H1 (cell line): Measurements from ENCODE around the gene C3orf18. TPM values are rescaled to one million over a fixed set of nuclear protein-coding genes. Genes with fewer than 3 reads are reported as not detected.

Experiments used
- CTCF ChIA-PET: fragments of 300-600 bp; sonication (Branson Sonifier 250); formaldehyde crosslinking; loops from one replicate; lab custom pipeline; 2021; ENCODE audit not compliant: partially characterized antibody; lab: Charles Lee
- POLR2A ChIA-PET: fragments of 300-600 bp; sonication (Branson Sonifier 250); formaldehyde crosslinking; loops from one replicate; lab custom pipeline; 2021; ENCODE audit warnings: inconsistent platforms; ENCODE audit not compliant: partially characterized antibody; lab: Charles Lee
- DNase-seq, 2 experiments: peaks; one replicate each; pipeline versions ENCODE4 v3.0.0 to v3.0.0-alpha.2; 2010 to 2022; ENCODE audit warnings: low spot score in 2 of 2, low read depth in 1 of 2, mixed read lengths in 1 of 2
- FAIRE-seq: peaks from 2 replicates; lab custom pipeline; 2011; peaks lifted over from hg19 to GRCh38; lab: Jason Lieb, UNC
- H2AFZ ChIP-seq: 2 replicates; pipeline ENCODE4 v1.8.1; 2012; ENCODE audit warnings: low read length, inconsistent platforms
- H2AK5ac ChIP-seq: 2 replicates; pipeline ENCODE4 v1.6.1; 2013; ENCODE audit warnings: low read depth, low read length
- H2BK120ac ChIP-seq: replicated peaks from 2 replicates; pipeline ENCODE3; 2013; ENCODE audit warnings: low read depth, low read length, inconsistent platforms
- H2BK12ac ChIP-seq: 2 replicates; pipeline ENCODE4 v1.6.1; 2013; ENCODE audit warnings: low read depth, low read length
- H2BK15ac ChIP-seq: 2 replicates; pipeline ENCODE4 v1.6.1; 2013; ENCODE audit warnings: low read length
- H2BK20ac ChIP-seq: 2 replicates; pipeline ENCODE4 v1.6.1; 2013; ENCODE audit warnings: low read length
- H2BK5ac ChIP-seq: 2 replicates; pipeline ENCODE4 v1.6.1; 2013; ENCODE audit warnings: low read depth, low read length
- H3K14ac ChIP-seq: 2 replicates; pipeline ENCODE4 v1.6.1; 2013; ENCODE audit warnings: inconsistent platforms; ENCODE audit not compliant: insufficient read length
- H3K18ac ChIP-seq: 2 replicates; pipeline ENCODE4 v1.6.1; 2013; ENCODE audit warnings: low read length; ENCODE audit errors: extremely low read depth
- H3K23ac ChIP-seq: 2 replicates; pipeline ENCODE4 v1.6.1; 2013; ENCODE audit warnings: inconsistent platforms; ENCODE audit not compliant: insufficient read length
- H3K23me2 ChIP-seq: 2 replicates; pipeline ENCODE4 v1.6.1; 2013; ENCODE audit warnings: low read depth, low read length
- H3K27ac ChIP-seq: 2 replicates; pipeline ENCODE4 v1.6.1; 2011; ENCODE audit warnings: low read depth, low read length, inconsistent platforms
- H3K27me3 ChIP-seq, 4 experiments: replicated peaks in 1 of 4; 1 replicate in 1 of 4; 2 replicates in 3 of 4; pipeline versions ENCODE4 v1.6.1 to v1.8.1; 2011 to 2013; ENCODE audit warnings: low read length in 3 of 4, mild to moderate bottlenecking in 3 of 4, inconsistent platforms in 2 of 4, mixed read lengths in 2 of 4, moderate library complexity in 1 of 4; ENCODE audit not compliant: control insufficient read depth in 3 of 4, insufficient read depth in 3 of 4; ENCODE audit errors: extremely low read depth in 1 of 4
- H3K36me3 ChIP-seq, 4 experiments: 2 replicates each; pipeline versions ENCODE4 v1.6.1 to v1.8.1; 2011 to 2013; ENCODE audit warnings: mild to moderate bottlenecking in 4 of 4, low read length in 3 of 4, moderate library complexity in 2 of 4, control low read depth in 1 of 4, inconsistent platforms in 1 of 4; ENCODE audit not compliant: insufficient read depth in 4 of 4, control insufficient read depth in 2 of 4
- H3K4ac ChIP-seq: replicated peaks from 2 replicates; pipeline ENCODE3; 2013; ENCODE audit warnings: low read length, low read depth, mixed read lengths, inconsistent platforms; ENCODE audit not compliant: insufficient read length
- H3K4me1 ChIP-seq, 4 experiments: replicated peaks in 1 of 4; 1 replicate in 1 of 4; 2 replicates in 3 of 4; pipeline versions ENCODE4 v1.6.1 to v1.8.1; 2011 to 2013; ENCODE audit warnings: low read length in 3 of 4, inconsistent platforms in 2 of 4, mixed read lengths in 1 of 4; ENCODE audit not compliant: insufficient read depth in 4 of 4, control insufficient read depth in 3 of 4
- H3K4me2 ChIP-seq, 2 experiments: 2 replicates each; pipeline versions ENCODE4 v1.6.1 to v1.8.1; 2011 to 2013; ENCODE audit warnings: low read depth in 2 of 2, low read length in 2 of 2, control low read depth in 1 of 2, inconsistent platforms in 1 of 2, mild to moderate bottlenecking in 1 of 2; ENCODE audit not compliant: insufficient read depth in 1 of 2
- H3K4me3 ChIP-seq, 4 experiments: fragments of 200-600, 300-600 bp in 1 of 4; sonication (generic), shearing (Covaris generic), sonication (Bioruptor Twin) in 1 of 4; 2 replicates each; pipeline versions ENCODE4 v1.5.1 to v1.8.1; 2011 to 2016; ENCODE audit warnings: low read length in 4 of 4, low read depth in 3 of 4, control low read depth in 2 of 4, inconsistent platforms in 2 of 4, mild to moderate bottlenecking in 2 of 4, mixed read lengths in 1 of 4, moderate library complexity in 1 of 4; ENCODE audit not compliant: insufficient read depth in 2 of 4; ENCODE audit errors: extremely low read depth in 1 of 4
- H3K56ac ChIP-seq: replicated peaks from 2 replicates; pipeline ENCODE3; 2013; ENCODE audit warnings: low read depth, mild to moderate bottlenecking, mixed read lengths, low read length, inconsistent platforms; ENCODE audit not compliant: insufficient read length
- H3K79me1 ChIP-seq: 2 replicates; pipeline ENCODE4 v1.6.1; 2013; ENCODE audit warnings: low read depth, low read length, control low read depth
- H3K79me2 ChIP-seq, 2 experiments: 2 replicates each; pipeline versions ENCODE4 v1.6.1 to v1.8.1; 2012 to 2013; ENCODE audit warnings: low read length in 2 of 2, mild to moderate bottlenecking in 2 of 2, inconsistent platforms in 1 of 2; ENCODE audit not compliant: insufficient read depth in 2 of 2, control insufficient read depth in 1 of 2
- H3K9ac ChIP-seq, 4 experiments: replicated peaks in 1 of 4; 1 replicate in 1 of 4; 2 replicates in 3 of 4; pipeline versions ENCODE4 v1.6.1 to v1.8.1; 2011 to 2013; ENCODE audit warnings: low read depth in 3 of 4, low read length in 3 of 4, control low read depth in 2 of 4, mild to moderate bottlenecking in 2 of 4, moderate library complexity in 2 of 4, inconsistent platforms in 1 of 4; ENCODE audit errors: extremely low read depth in 1 of 4
- H3K9me3 ChIP-seq, 2 experiments: 2 replicates each; pipeline versions ENCODE4 v1.6.1 to v1.8.1; 2012 to 2013; ENCODE audit warnings: mild to moderate bottlenecking in 2 of 2, moderate library complexity in 2 of 2, control low read depth in 1 of 2, inconsistent platforms in 1 of 2, low read depth in 1 of 2, low read length in 1 of 2, mixed read lengths in 1 of 2; ENCODE audit not compliant: insufficient read depth in 2 of 2
- H4K20me1 ChIP-seq, 2 experiments: replicated peaks in 1 of 2; 2 replicates each; pipeline versions ENCODE3 to v1.8.1; 2011 to 2013; ENCODE audit warnings: inconsistent platforms in 2 of 2, low read length in 2 of 2, mild to moderate bottlenecking in 1 of 2; ENCODE audit not compliant: insufficient read depth in 2 of 2, control insufficient read depth in 1 of 2
- H4K5ac ChIP-seq: 2 replicates; pipeline ENCODE4 v1.6.1; 2013; ENCODE audit warnings: low read length, low read depth, mixed read lengths, inconsistent platforms; ENCODE audit not compliant: insufficient read length
- H4K8ac ChIP-seq: 2 replicates; pipeline ENCODE4 v1.8.0; 2013; ENCODE audit warnings: mild to moderate bottlenecking, moderate library complexity, low read length, inconsistent platforms; ENCODE audit not compliant: insufficient read depth; ENCODE audit errors: extremely low read depth
- H4K91ac ChIP-seq: replicated peaks from 2 replicates; pipeline ENCODE3; 2013; ENCODE audit warnings: low read length, mixed read lengths, inconsistent platforms; ENCODE audit not compliant: insufficient read length
- ASH2L ChIP-seq: fragments of 200-600, 300-600 bp; sonication (generic); IDR thresholded peaks from one replicate; pipeline ENCODE4 v1.7.1; 2017; ENCODE audit warnings: low read length
- BACH1 ChIP-seq: IDR thresholded peaks from 2 replicates; pipeline ENCODE4 v1.6.1; 2012; ENCODE audit warnings: low read length, improper control_type of control experiment
- EZH2 ChIP-seq: fragments of 200-600 bp; sonication (generic); IDR thresholded peaks from 2 replicates; pipeline ENCODE4 v1.7.1; 2012; ENCODE audit warnings: low read depth, mild to moderate bottlenecking, moderate library complexity, low read length, inconsistent platforms; ENCODE audit not compliant: severe bottlenecking
- KDM5A ChIP-seq: fragments of 200-600 bp; IDR thresholded peaks from 2 replicates; pipeline ENCODE4 v1.7.1; 2012; ENCODE audit warnings: mild to moderate bottlenecking, low read length, inconsistent platforms, mixed read lengths
- POU5F1 ChIP-seq: IDR thresholded peaks from 2 replicates; pipeline ENCODE4 v1.6.1; 2011; ENCODE audit warnings: low read depth, mild to moderate bottlenecking, low read length, moderate library complexity
- RAD21 ChIP-seq, 2 experiments: IDR thresholded peaks in 1 of 2; conservative IDR thresholded peaks in 1 of 2; 2 replicates each; pipeline ENCODE4 v1.6.1; 2011; ENCODE audit warnings: low read depth in 2 of 2, low read length in 2 of 2, improper control_type of control experiment in 1 of 2, inconsistent platforms in 1 of 2, mild to moderate bottlenecking in 1 of 2, moderate library complexity in 1 of 2
- SIX5 ChIP-seq: IDR thresholded peaks from 2 replicates; pipeline ENCODE4 v1.6.1; 2011; ENCODE audit warnings: mild to moderate bottlenecking, low read depth, low read length
- TAF7 ChIP-seq: optimal IDR thresholded peaks from 2 replicates; pipeline ENCODE3; 2011; ENCODE audit warnings: low read depth, mild to moderate bottlenecking, inconsistent platforms, low read length, moderate library complexity, borderline replicate concordance
- TCF12 ChIP-seq: IDR thresholded peaks from 2 replicates; pipeline ENCODE4 v1.6.1; 2011; ENCODE audit warnings: low read depth, mild to moderate bottlenecking, low read length
- TEAD4 ChIP-seq: IDR thresholded peaks from 2 replicates; pipeline ENCODE4 v1.6.1; 2012; ENCODE audit warnings: low read depth, low read length, inconsistent platforms, mixed read lengths
- WGBS, 2 experiments: shearing (Covaris generic) in 1 of 2; methylation state at CpG; one replicate each; pipeline versions ENCODE4 v1.1.6 to v1.1.7; 2013 to 2015; ENCODE audit warnings: low lambda C conversion rate in 2 of 2, mixed read lengths in 2 of 2, inconsistent platforms in 1 of 2, low coverage in 1 of 2, missing lambda C conversion rate in 1 of 2; ENCODE audit not compliant: insufficient replicate concordance in 2 of 2, insufficient coverage in 1 of 2, insufficient read length in 1 of 2; ENCODE audit errors: extremely low coverage in 1 of 2, missing lambda C conversion rate in 1 of 2; 5-methylcytosine and 5-hydroxymethylcytosine counted together
- polyA plus RNA-seq, 7 experiments: library from polyadenylated mRNA; depleted of rRNA in 3 of 7; stranded (reverse) in 5 of 7; unstranded in 2 of 7; fragments of >200 nt in 5 of 7; fragments of 200-250 nt in 2 of 7; gene quantifications; 1 replicate in 5 of 7; 2 replicates in 1 of 7; 4 replicates in 1 of 7; pipeline versions ENCODE4 v1.2.1 to v1.2.3, GENCODE V29; 2011 to 2013; ENCODE audit warnings: missing spikeins in 2 of 7, mixed read lengths in 2 of 7
- total RNA-seq: library from RNA; stranded (reverse); fragmentation: NEBNext Ultra II Directional; extraction: Animal tissue kit (Norgen Biotek cat#: 25700); gene quantifications from 2 replicates; pipeline ENCODE4 v1.2.1, GENCODE V29; 2021

The C3orf18 gene
- total and polyA plus RNA-seq, 2 of the 8 experiments (the other 6 are each of a cell fraction or from before 2014, with no cell fraction given), result 7.5 to 15.0 TPM

DNA sequence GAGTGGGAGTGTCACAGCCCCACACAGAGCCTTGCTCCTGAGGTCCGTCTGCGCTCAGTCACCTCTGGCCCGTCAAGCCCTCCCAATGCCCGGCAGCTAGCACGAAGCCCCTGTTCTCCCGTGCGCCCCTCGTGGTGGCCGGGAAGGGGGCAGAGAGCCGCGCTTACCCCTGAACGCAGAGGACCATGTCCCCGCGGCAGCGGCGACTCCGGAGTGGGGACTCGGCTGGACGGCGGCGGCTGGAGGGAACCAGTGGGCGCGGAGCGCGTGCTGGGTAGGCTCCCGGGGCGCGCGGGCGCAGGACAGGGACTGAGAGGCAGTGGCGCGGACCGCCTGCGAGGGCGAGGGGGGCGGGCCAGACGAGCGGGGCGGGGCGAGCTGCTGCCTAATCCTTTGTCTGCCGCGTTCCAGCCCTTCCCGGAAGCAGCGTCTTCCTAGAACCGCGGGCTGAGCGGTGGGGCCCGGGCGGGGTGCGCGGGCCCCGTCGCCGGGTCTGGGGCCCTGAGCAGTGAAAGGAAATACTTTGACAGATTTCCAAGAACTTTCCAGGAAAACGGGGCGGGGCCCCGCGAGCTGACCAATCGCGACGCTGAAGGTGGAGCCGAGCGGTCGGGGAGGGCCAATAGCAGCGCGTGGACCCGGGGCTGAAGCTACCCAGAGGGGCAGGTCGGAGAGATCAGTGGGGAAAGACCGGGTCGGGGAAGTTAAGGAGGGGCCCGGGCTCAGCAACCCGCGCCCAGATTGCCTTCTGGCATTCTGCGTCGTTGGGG lies 44.1 kb upstream of the C3orf18 start, which contains the start of gene CISH:
CISH (minus strand) TSS at position 311 of the 770 bp plus-strand sequence; CDS start at position 187, 124 bp downstream.
- peaks cover 9% of the 10 kb centered on the region; the same call in 1 of the 2 replicates for H3K23me2 ChIP-seq
- H3K4me3 ChIP-seq, result peak within 1 kb of the TSS; percentile 39 to 70 (median 50)
- H4K8ac ChIP-seq, result peak within 1 kb of the TSS; percentile 77; the same call in 1 of the 2 replicates
- no peak within 1 kb of the TSS for H3K14ac ChIP-seq
- WGBS, 2 experiments, result 1% methylated on average over 46 of the region's 75 CpGs; no CpG with 5 or more reads in 1 of the 2 experiments
- no peak within 1 kb of the TSS for H2BK20ac ChIP-seq
- no peak within 1 kb of the TSS for H2BK15ac ChIP-seq
- FAIRE-seq (peak; percentile 63), DNase-seq (peak; percentile 84 to 97)
- peaks cover 0 to 14% (median 5%) of the 10 kb centered on the region in 4 experiments; a peak in 5 of 7 replicates for H3K4me1 ChIP-seq
- H3K79me1 ChIP-seq, result no peaks in the 10 kb centered on the region
- no peak within 1 kb of the TSS for H2AFZ ChIP-seq
- no peaks in the 10 kb centered on the region for H3K9me3 ChIP-seq
- H2BK5ac ChIP-seq, result no peak within 1 kb of the TSS; the same call in 1 of the 2 replicates
- no peak within 1 kb of the TSS for H3K4ac ChIP-seq
- no peaks in the 10 kb centered on the region for H3K79me2 ChIP-seq
- H2AK5ac ChIP-seq, result no peak within 1 kb of the TSS
- CTCF ChIA-PET, result interaction anchor here (0.6 to 50.4 kb wide), 8 partner anchors 10 to 777 kb away, joined by 3 to 1262 read pairs (median 5); partner anchors contain the start of genes C3orf18, DOCK3 and HEMK1
- peak within 1 kb of the TSS; percentile 75; the same call in 1 of the 2 replicates for H2BK12ac ChIP-seq
- POLR2A ChIA-PET, result interaction anchor here (0.6 to 2.1 kb wide), 5 partner anchors 13 to 96 kb away, joined by 3 to 7 read pairs (median 4); partner anchors contain the start of genes DOCK3 and HEMK1
- peak within 1 kb of the TSS; percentile 68 to 82 for H3K4me2 ChIP-seq
- H2BK120ac ChIP-seq, result no peak within 1 kb of the TSS
- no peak within 1 kb of the TSS for H3K27ac ChIP-seq
- H4K5ac ChIP-seq, result peak within 1 kb of the TSS; percentile 35
- peak within 1 kb of the TSS in 3 of 4 experiments; percentile 24 to 54 (median 53); a peak in 5 of 7 replicates for H3K9ac ChIP-seq
- peaks cover 0 to 15% of the 10 kb centered on the region in 2 experiments for H4K20me1 ChIP-seq
- H3K56ac ChIP-seq, result peak within 1 kb of the TSS; percentile 17
- no peaks in the 10 kb centered on the region for H3K36me3 ChIP-seq
- H3K18ac ChIP-seq, result peak within 1 kb of the TSS; percentile 60
- H3K27me3 ChIP-seq, result peaks cover 12 to 39% (median 32%) of the 10 kb centered on the region in 4 experiments; a peak in 6 of 7 replicates
- no peak within 1 kb of the TSS for H4K91ac ChIP-seq
- H3K23ac ChIP-seq, result no peak within 1 kb of the TSS
- 0 out of 2 replicates have a peak, but pooled peaks have one; percentile 16 for TF ChIP-seq BACH1
- TF ChIP-seq SIX5, result no peak
- no peak for TF ChIP-seq TEAD4
- TF ChIP-seq RAD21 (IDR thresholded peaks at IDR 0.05 in 1 of 2, conservative IDR thresholded peaks at IDR 0.05 in 1 of 2; ENCODE audit: low read depth in 2 of 2, low read length in 2 of 2), result peak; percentile 30 to 46; a peak in 2 of 4 replicates
- no peak for TF ChIP-seq TCF12
- TF ChIP-seq KDM5A, result no peak
- TF ChIP-seq TAF7, result no peak
- no peak for TF ChIP-seq EZH2
- peak; percentile 63 for TF ChIP-seq ASH2L
- no peak for TF ChIP-seq POU5F1
